HepG2 (cell line): Measurements from ENCODE around the gene ZBTB37.

Experiments used
- CTCF ChIP-seq: sonication (generic); formaldehyde crosslinking; IDR thresholded peaks from 2 replicates; pipeline ENCODE4 v1.5.0; 2020; ENCODE audit warnings: mild to moderate bottlenecking, missing genetic modification reagents, moderate library complexity
- GTF2F1 ChIP-seq: fragments of 150-350 bp; IDR thresholded peaks from 2 replicates; pipeline ENCODE4 v1.6.1; 2014; ENCODE audit warnings: low read length
- HNF4G ChIP-seq, 2 experiments: sonication (generic) in 1 of 2; formaldehyde crosslinking in 1 of 2; IDR thresholded peaks; 2 replicates each; pipeline versions ENCODE4 v1.4.0 to v1.6.1; 2011 to 2020; ENCODE audit warnings: borderline replicate concordance in 2 of 2, low read depth in 2 of 2, mild to moderate bottlenecking in 2 of 2, low read length in 1 of 2, missing genetic modification reagents in 1 of 2, moderate library complexity in 1 of 2
- PLSCR1 ChIP-seq: sonication (generic); formaldehyde crosslinking; IDR thresholded peaks from 2 replicates; pipeline ENCODE4 v1.5.0; 2020; ENCODE audit warnings: missing genetic modification reagents, mild to moderate bottlenecking, borderline replicate concordance
- POLR2A ChIP-seq, 2 experiments: IDR thresholded peaks; 2 replicates each; pipeline ENCODE4 v1.6.1; 2011; ENCODE audit warnings: low read depth in 2 of 2, low read length in 2 of 2, mild to moderate bottlenecking in 1 of 2, moderate library complexity in 1 of 2; ENCODE audit not compliant: insufficient read depth in 1 of 2
- RBM22 ChIP-seq: fragments of 200-400 bp; formaldehyde crosslinking; optimal IDR thresholded peaks from 2 replicates; pipeline ENCODE3; 2017; ENCODE audit warnings: mild to moderate bottlenecking, low read length, moderate library complexity
- STAT5B ChIP-seq: sonication (generic); formaldehyde crosslinking; IDR thresholded peaks from 2 replicates; pipeline ENCODE4 v1.4.0; 2020; ENCODE audit warnings: missing genetic modification reagents
- ZBTB7A ChIP-seq: sonication (generic); formaldehyde crosslinking; IDR thresholded peaks from 2 replicates; pipeline ENCODE4 v1.8.0; 2022; ENCODE audit warnings: mild to moderate bottlenecking, missing genetic modification reagents
- ZBTB8A ChIP-seq: sonication (generic); formaldehyde crosslinking; IDR thresholded peaks from 2 replicates; pipeline ENCODE4 v1.4.0; 2020; ENCODE audit warnings: mild to moderate bottlenecking, low read depth, missing genetic modification reagents, borderline replicate concordance
- ZNF407 ChIP-seq: sonication (generic); formaldehyde crosslinking; IDR thresholded peaks from one replicate; pipeline ENCODE4 v1.5.1; 2020; ENCODE audit warnings: mild to moderate bottlenecking, missing genetic modification reagents; ENCODE audit errors: not compliant biosample characterization
- ZNF883 ChIP-seq: sonication (generic); formaldehyde crosslinking; IDR thresholded peaks from 2 replicates; pipeline ENCODE4 v1.5.1; 2020; ENCODE audit warnings: mild to moderate bottlenecking, missing genetic modification reagents; ENCODE audit errors: not compliant biosample characterization

GRCh38 chr1:173900427-173900826 lies 32.2 kb downstream of the ZBTB37 start:
- TF ChIP-seq STAT5B (CRISPR knock-in tag) (no peak), CTCF (CRISPR knock-in tag) (no peak), PLSCR1 (CRISPR knock-in tag) (no peak), RBM22 (no peak), ZNF883 (CRISPR knock-in tag) (no peak), POLR2A (IDR thresholded peaks at IDR 0.05; ENCODE audit: insufficient read depth in 1 of 2, low read depth in 2 of 2, low read length in 2 of 2) (no peak), GTF2F1 (no peak), ZBTB7A (no peak), ZNF407 (CRISPR knock-in tag) (no peak), ZBTB8A (no peak), HNF4G (IDR thresholded peaks at IDR 0.05; ENCODE audit: borderline replicate concordance, low read depth, low read length) (no peak), HNF4G (CRISPR knock-in tag; IDR thresholded peaks at IDR 0.05; ENCODE audit: borderline replicate concordance, low read depth) (no peak)
